GM18861 (cell line): ENCODE results near the gene TIGD2.

Source experiments
- ATAC-seq: cut with Tn5 transposase; IDR thresholded peaks from one replicate; pipeline ENCODE4 v1.9.1; 2021; ENCODE audit not compliant: unreplicated experiment

TIGD2 gene

DNA sequence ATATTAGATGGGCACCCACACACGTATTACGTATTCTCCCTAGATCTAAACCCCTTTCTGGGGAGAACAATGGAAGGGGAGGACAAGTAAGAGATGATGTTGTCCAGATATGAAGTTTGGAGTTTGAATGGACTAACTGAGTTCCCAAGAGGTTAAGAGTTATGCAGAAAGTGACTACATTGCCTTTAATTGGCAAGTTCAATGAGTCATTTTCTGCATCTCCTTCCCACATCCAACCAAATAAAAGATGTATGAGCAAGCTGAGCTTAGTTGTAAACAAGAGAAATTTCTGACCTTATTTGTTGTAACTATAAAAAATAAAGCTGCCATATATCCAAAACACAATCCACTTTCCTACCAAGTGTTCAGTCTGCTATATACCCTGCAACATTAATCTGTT is 50.5 kb downstream of the TIGD2 start:
- ATAC-seq, result no peak

DNA sequence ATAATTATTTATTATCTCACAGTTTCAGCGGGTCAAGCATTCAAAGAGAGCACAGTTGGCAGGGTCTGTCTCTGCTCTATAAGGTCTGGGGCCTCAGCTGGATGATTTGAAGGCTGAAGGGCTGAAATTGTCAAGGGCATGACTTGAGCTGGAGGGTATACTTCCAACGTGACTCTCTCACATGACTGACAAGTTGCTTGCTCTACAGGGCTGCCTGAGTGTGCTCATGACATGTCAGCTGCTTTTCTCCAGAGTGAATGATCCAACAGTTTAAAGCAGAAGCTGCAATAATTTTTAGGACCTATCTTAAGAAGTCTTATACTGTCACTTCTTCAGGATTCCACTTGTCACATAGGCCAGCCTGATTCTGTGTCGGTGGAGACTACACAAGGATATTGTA is 51.2 kb downstream of the TIGD2 start:
- no peak for ATAC-seq

DNA sequence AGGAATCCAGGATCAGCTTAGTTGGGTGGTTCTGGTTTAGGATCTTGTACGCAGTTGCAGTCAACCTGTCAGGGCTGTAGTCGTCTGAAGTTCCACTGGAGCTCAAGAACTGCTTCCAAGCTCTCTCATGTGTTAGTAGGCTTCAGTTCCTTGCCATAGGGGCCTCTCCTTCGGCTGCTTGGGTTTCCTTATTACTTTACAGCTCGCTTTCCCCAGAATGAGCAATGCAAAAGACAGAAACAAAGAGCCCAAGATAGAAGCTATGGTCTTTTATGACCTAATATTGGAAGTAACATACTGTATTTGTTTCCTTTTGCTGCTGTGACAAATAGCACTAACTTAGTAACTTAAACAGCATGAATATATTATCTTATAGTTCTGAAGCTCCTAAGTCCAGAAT is 51.7 kb downstream of the TIGD2 start:
- no peak for ATAC-seq

DNA sequence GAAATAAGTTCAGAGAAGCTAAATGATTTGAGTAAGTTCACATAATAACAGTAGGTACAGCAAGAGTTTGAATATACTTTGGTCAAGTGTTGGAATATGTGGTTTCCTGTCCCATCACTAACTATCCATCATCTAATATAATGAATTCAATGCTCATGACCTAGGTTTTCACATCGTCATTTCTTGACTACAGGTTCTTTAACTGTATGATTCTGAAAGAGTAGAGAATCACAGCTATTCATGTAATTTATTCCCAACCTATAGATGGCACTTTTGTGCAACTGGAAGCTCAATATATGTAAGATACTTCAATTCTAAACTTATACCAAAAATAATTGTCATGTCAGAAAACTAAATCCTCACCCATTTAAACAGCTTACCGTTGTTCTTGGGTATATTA is 53.1 kb downstream of the TIGD2 start:
- ATAC-seq, result no peak
